Measurements from ENCODE around the gene CNGB1.

DNA sequence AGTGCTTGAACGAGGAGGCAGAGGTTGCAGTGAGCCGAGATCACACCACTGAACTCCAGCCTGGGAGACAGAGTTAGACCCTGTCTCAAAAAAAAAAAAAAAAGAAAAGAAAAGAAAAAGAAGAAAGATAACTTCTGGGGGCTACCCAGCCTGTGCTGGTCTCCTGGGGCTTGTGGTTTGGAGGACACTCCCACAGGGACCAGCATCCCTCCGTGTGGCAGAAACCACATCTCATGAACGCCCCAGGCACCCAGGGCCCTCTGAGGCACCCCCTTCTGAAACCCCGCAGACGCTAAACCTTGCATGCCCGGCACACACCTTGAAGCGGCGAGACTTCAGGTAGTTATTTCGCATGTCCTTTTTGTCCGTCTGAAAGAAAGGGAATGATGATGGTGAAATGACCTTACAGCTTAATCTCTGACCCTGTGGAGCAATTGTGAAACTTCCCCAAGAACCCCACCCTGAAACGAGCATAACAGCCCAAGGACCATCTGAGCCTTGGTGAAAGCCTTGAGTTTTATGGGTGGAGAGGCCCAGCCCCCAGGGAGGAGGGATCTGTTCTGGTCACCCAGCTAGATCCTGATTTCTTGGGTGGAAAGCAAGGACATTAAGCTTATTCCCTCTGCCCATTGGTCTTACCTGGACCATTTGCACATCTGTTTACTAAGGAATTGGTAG, 55.0 kb downstream of the CNGB1 start:
- TF ChIP-seq, protein P1, sequence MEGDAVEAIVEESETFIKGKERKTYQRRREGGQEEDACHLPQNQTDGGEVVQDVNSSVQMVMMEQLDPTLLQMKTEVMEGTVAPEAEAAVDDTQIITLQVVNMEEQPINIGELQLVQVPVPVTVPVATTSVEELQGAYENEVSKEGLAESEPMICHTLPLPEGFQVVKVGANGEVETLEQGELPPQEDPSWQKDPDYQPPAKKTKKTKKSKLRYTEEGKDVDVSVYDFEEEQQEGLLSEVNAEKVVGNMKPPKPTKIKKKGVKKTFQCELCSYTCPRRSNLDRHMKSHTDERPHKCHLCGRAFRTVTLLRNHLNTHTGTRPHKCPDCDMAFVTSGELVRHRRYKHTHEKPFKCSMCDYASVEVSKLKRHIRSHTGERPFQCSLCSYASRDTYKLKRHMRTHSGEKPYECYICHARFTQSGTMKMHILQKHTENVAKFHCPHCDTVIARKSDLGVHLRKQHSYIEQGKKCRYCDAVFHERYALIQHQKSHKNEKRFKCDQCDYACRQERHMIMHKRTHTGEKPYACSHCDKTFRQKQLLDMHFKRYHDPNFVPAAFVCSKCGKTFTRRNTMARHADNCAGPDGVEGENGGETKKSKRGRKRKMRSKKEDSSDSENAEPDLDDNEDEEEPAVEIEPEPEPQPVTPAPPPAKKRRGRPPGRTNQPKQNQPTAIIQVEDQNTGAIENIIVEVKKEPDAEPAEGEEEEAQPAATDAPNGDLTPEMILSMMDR (IDR thresholded peaks at IDR 0.05 in 8 of 11, conservative IDR thresholded peaks at IDR 0.05 in 3 of 11), result no peak
- no peak for TF ChIP-seq POLR2A (IDR thresholded peaks at IDR 0.05)
